CD4-positive, CD25-positive, alpha-beta regulatory T cell (primary cell): ENCODE data around the gene TGM3. TPM values are rescaled to one million over a fixed set of nuclear protein-coding genes. Genes with fewer than 3 reads are reported as not detected.
A peak's percentile ranks its signal among the peaks of the same experiment; 100 is the strongest.

Experiments used
- ATAC-seq, 2 donors: fragments of 150-1000 bp; cut with Tn5 transposase; one replicate each; pipeline ENCODE4 v1.10.0; 2021; ENCODE audit warnings: low read depth in 2 of 2, moderate number of reproducible peaks in 2 of 2, moderate library complexity in 1 of 2
- DNase-seq, 3 donors: peaks; one replicate each; pipeline versions ENCODE4 v3.0.0 to v3.0.0-alpha.2; 2012 to 2022; ENCODE audit warnings: mixed read lengths in 1 of 3
- H3K27ac ChIP-seq: one replicate; pipeline ENCODE4 v1.7.0; 2013; ENCODE audit warnings: mild to moderate bottlenecking, low read length; ENCODE audit not compliant: insufficient read depth, poor library complexity, severe bottlenecking
- H3K27me3 ChIP-seq: one replicate; pipeline ENCODE4 v1.7.0; 2013; ENCODE audit warnings: low read length; ENCODE audit not compliant: control insufficient read depth, insufficient read depth
- H3K36me3 ChIP-seq: one replicate; pipeline ENCODE4 v1.7.0; 2013; ENCODE audit warnings: mild to moderate bottlenecking, low read length, moderate library complexity; ENCODE audit not compliant: control insufficient read depth, insufficient read depth
- H3K4me1 ChIP-seq: 2 replicates; pipeline ENCODE4 v1.7.0; 2013; ENCODE audit warnings: mild to moderate bottlenecking, low read length; ENCODE audit not compliant: insufficient read depth, control insufficient read depth, poor library complexity, severe bottlenecking
- H3K4me3 ChIP-seq: one replicate; pipeline ENCODE4 v1.7.0; 2013; ENCODE audit warnings: low read depth, mild to moderate bottlenecking, low read length, moderate library complexity
- H3K9me3 ChIP-seq, 2 experiments: 1 replicate in 1 of 2; 2 replicates in 1 of 2; pipeline ENCODE4 v1.7.0; 2013; ENCODE audit warnings: low read length in 2 of 2, mild to moderate bottlenecking in 1 of 2, moderate library complexity in 1 of 2; ENCODE audit not compliant: control insufficient read depth in 2 of 2
- H3K27ac Mint-ChIP-seq, 3 donors: one replicate each; pipeline ENCODE4 v1.8.0; 2020 to 2022; ENCODE audit warnings: mild to moderate bottlenecking in 3 of 3, mixed read lengths in 3 of 3, moderate library complexity in 2 of 3
- H3K27me3 Mint-ChIP-seq: one replicate; pipeline ENCODE4 v1.8.0; 2022; ENCODE audit warnings: mild to moderate bottlenecking, mixed read lengths
- H3K36me3 Mint-ChIP-seq: one replicate; pipeline ENCODE4 v1.8.0; 2020; ENCODE audit warnings: mixed read lengths
- H3K4me1 Mint-ChIP-seq, 4 donors: one replicate each; pipeline ENCODE4 v1.8.0; 2020 to 2022; ENCODE audit warnings: mixed read lengths in 4 of 4, mild to moderate bottlenecking in 1 of 4
- H3K4me3 Mint-ChIP-seq, 4 donors: one replicate each; pipeline ENCODE4 v1.8.0; 2020 to 2022; ENCODE audit warnings: mild to moderate bottlenecking in 4 of 4, mixed read lengths in 4 of 4, moderate library complexity in 3 of 4
- H3K9me3 Mint-ChIP-seq, 7 donors: one replicate each; pipeline ENCODE4 v1.8.0; 2020 to 2022; ENCODE audit warnings: mixed read lengths in 7 of 7, mild to moderate bottlenecking in 3 of 7, moderate library complexity in 2 of 7
- polyA plus RNA-seq, 4 donors: library from polyadenylated mRNA; unstranded; fragments of 300-500 nt; fragmentation: Illumina TruSeq; gene quantifications; one replicate each; pipeline ENCODE4 v1.2.3, GENCODE V29; 2021
- total RNA-seq: library from RNA; stranded (reverse); gene quantifications from one replicate; pipeline ENCODE4 v1.2.3, GENCODE V29; 2022

The TGM3 gene
- total and polyA plus RNA-seq, 5 donors from 2014 or later = not detected

- H3K4me1 ChIP-seq = no peaks in the 10 kb centered on the region
- H3K4me3 ChIP-seq = no peak overlapping the region
- no peaks in the 10 kb centered on the region for H3K36me3 ChIP-seq
- H3K4me3 Mint-ChIP-seq = no peak overlapping the region
- H3K4me1 Mint-ChIP-seq = no peaks in the 10 kb centered on the region
- H3K27me3 Mint-ChIP-seq = peaks cover 14% of the 10 kb centered on the region
- ATAC-seq (no peak), DNase-seq (no peak)
- peaks cover 6% of the 10 kb centered on the region for H3K27me3 ChIP-seq
- H3K27ac Mint-ChIP-seq = no peak overlapping the region
- H3K9me3 ChIP-seq = peaks cover 0 to 6% of the 10 kb centered on the region in 2 experiments
- no peak overlapping the region for H3K27ac ChIP-seq
- H3K36me3 Mint-ChIP-seq = no peaks in the 10 kb centered on the region
- peaks cover 0 to 6% (median 0%) of the 10 kb centered on the region in 7 donors for H3K9me3 Mint-ChIP-seq
These were observed 16.5 kb upstream of the TGM3 start for GRCh38 chr20:2279253-2279779.

GRCh38 chr20:2280082-2280481 lies 15.7 kb upstream of the TGM3 start:
- H3K36me3 ChIP-seq = no peaks in the 10 kb centered on the region
- H3K4me1 Mint-ChIP-seq = no peaks in the 10 kb centered on the region
- H3K27ac Mint-ChIP-seq = no peak overlapping the region
- no peak overlapping the region for H3K4me3 ChIP-seq
- peaks cover 6% of the 10 kb centered on the region for H3K27me3 ChIP-seq
- H3K9me3 Mint-ChIP-seq = peaks cover 0 to 6% (median 0%) of the 10 kb centered on the region in 7 donors
- no peaks in the 10 kb centered on the region for H3K4me1 ChIP-seq
- no peak overlapping the region for H3K4me3 Mint-ChIP-seq
- no peak overlapping the region for H3K27ac ChIP-seq
- H3K36me3 Mint-ChIP-seq = no peaks in the 10 kb centered on the region
- H3K9me3 ChIP-seq = peaks cover 0 to 6% of the 10 kb centered on the region in 2 experiments
- H3K27me3 Mint-ChIP-seq = peaks cover 14% of the 10 kb centered on the region
- ATAC-seq (no peak), DNase-seq (no peak)

- Mint-ChIP-seq H3K4me1 (no peaks in the 10 kb centered on the region), H3K9me3 (peaks cover 0 to 6% (median 0%) of the 10 kb centered on the region in 7 donors), H3K27ac (no peak overlapping the region), H3K36me3 (no peaks in the 10 kb centered on the region), H3K27me3 (peaks cover 6% of the 10 kb centered on the region), H3K4me3 (no peak overlapping the region)
- H3K4me1 ChIP-seq = no peaks in the 10 kb centered on the region
- H3K9me3 ChIP-seq = peaks cover 0 to 6% of the 10 kb centered on the region in 2 experiments
- peaks cover 4% of the 10 kb centered on the region for H3K27me3 ChIP-seq
- H3K36me3 ChIP-seq = no peaks in the 10 kb centered on the region
- DNase-seq (no peak), ATAC-seq (no peak)
- no peak overlapping the region for H3K4me3 ChIP-seq
- no peak overlapping the region for H3K27ac ChIP-seq
These were observed 14.2 kb upstream of the TGM3 start for GRCh38 chr20:2281563-2281962.

- Mint-ChIP-seq H3K36me3 (no peaks in the 10 kb centered on the region), H3K27ac (peak overlapping the region in 1 of 3 donors; percentile 0), H3K27me3 (peaks cover 6% of the 10 kb centered on the region), H3K4me1 (no peaks in the 10 kb centered on the region), H3K9me3 (peaks cover 0 to 6% (median 0%) of the 10 kb centered on the region in 7 donors), H3K4me3 (no peak overlapping the region)
- H3K4me3 ChIP-seq = no peak overlapping the region
- peaks cover 4% of the 10 kb centered on the region for H3K27me3 ChIP-seq
- ATAC-seq (no peak), DNase-seq (no peak)
- H3K27ac ChIP-seq = no peak overlapping the region
- H3K36me3 ChIP-seq = no peaks in the 10 kb centered on the region
- peaks cover 0 to 6% of the 10 kb centered on the region in 2 experiments for H3K9me3 ChIP-seq
- H3K4me1 ChIP-seq = no peaks in the 10 kb centered on the region
These were observed 13.6 kb upstream of the TGM3 start for GRCh38 chr20:2282181-2282580.

GRCh38 chr20:2283706-2284423 lies 11.9 kb upstream of the TGM3 start:
- Histone ChIP-seq H3K27me3 (no peaks in the 10 kb centered on the region), H3K27ac (no peak overlapping the region), H3K4me1 (no peaks in the 10 kb centered on the region), H3K4me3 (no peak overlapping the region), H3K36me3 (no peaks in the 10 kb centered on the region), H3K9me3 (peaks cover 0 to 6% of the 10 kb centered on the region in 2 experiments)
- ATAC-seq (no peak), DNase-seq (no peak)
- Mint-ChIP-seq H3K4me3 (no peak overlapping the region), H3K36me3 (no peaks in the 10 kb centered on the region), H3K9me3 (peaks cover 0 to 6% (median 0%) of the 10 kb centered on the region in 7 donors), H3K27ac (no peak overlapping the region), H3K4me1 (no peaks in the 10 kb centered on the region), H3K27me3 (no peaks in the 10 kb centered on the region)

GRCh38 chr20:2285193-2285592 lies 10.6 kb upstream of the TGM3 start:
- DNase-seq (no peak), ATAC-seq (no peak)

GRCh38 chr20:2285613-2286012 lies 10.2 kb upstream of the TGM3 start:
- peaks cover 0 to 2% (median 0%) of the 10 kb centered on the region in 7 donors for H3K9me3 Mint-ChIP-seq
- no peaks in the 10 kb centered on the region for H3K36me3 ChIP-seq
- H3K27ac Mint-ChIP-seq = no peak overlapping the region
- H3K9me3 ChIP-seq = peaks cover 0 to 4% of the 10 kb centered on the region in 2 experiments
- H3K4me3 ChIP-seq = no peak overlapping the region
- H3K36me3 Mint-ChIP-seq = no peaks in the 10 kb centered on the region
- no peaks in the 10 kb centered on the region for H3K4me1 ChIP-seq
- ATAC-seq (no peak), DNase-seq (no peak)
- H3K4me1 Mint-ChIP-seq = peaks cover 0 to 7% (median 0%) of the 10 kb centered on the region in 4 donors
- no peak overlapping the region for H3K27ac ChIP-seq
- H3K27me3 Mint-ChIP-seq = peaks cover 4% of the 10 kb centered on the region
- no peaks in the 10 kb centered on the region for H3K27me3 ChIP-seq
- no peak overlapping the region for H3K4me3 Mint-ChIP-seq

More at GRCh38 chr20:2285193-2285592, 10.6 kb upstream of the TGM3 start:
- H3K4me1 ChIP-seq = no peaks in the 10 kb centered on the region
- no peaks in the 10 kb centered on the region for H3K27me3 ChIP-seq
- Mint-ChIP-seq H3K9me3 (peaks cover 0 to 6% (median 0%) of the 10 kb centered on the region in 7 donors), H3K27ac (no peak overlapping the region), H3K27me3 (peaks cover 4% of the 10 kb centered on the region), H3K4me1 (peaks cover 0 to 7% (median 0%) of the 10 kb centered on the region in 4 donors), H3K4me3 (no peak overlapping the region), H3K36me3 (no peaks in the 10 kb centered on the region)
- no peak overlapping the region for H3K27ac ChIP-seq
- no peak overlapping the region for H3K4me3 ChIP-seq
- peaks cover 0 to 6% of the 10 kb centered on the region in 2 experiments for H3K9me3 ChIP-seq
- H3K36me3 ChIP-seq = no peaks in the 10 kb centered on the region

GRCh38 chr20:2287504-2287903 lies 8.3 kb upstream of the TGM3 start:
- Histone ChIP-seq H3K36me3 (no peaks in the 10 kb centered on the region), H3K4me1 (no peaks in the 10 kb centered on the region), H3K9me3 (no peaks in the 10 kb centered on the region), H3K27me3 (no peaks in the 10 kb centered on the region), H3K27ac (no peak overlapping the region), H3K4me3 (no peak overlapping the region)
- Mint-ChIP-seq H3K27ac (no peak overlapping the region), H3K4me3 (no peak overlapping the region), H3K36me3 (no peaks in the 10 kb centered on the region), H3K4me1 (peaks cover 0 to 7% (median 0%) of the 10 kb centered on the region in 4 donors), H3K27me3 (peaks cover 4% of the 10 kb centered on the region), H3K9me3 (peaks cover 0 to 2% (median 0%) of the 10 kb centered on the region in 7 donors)
- DNase-seq (no peak), ATAC-seq (no peak)
